Measurements from ENCODE around the gene TPH1.

TPH1 gene

DNA sequence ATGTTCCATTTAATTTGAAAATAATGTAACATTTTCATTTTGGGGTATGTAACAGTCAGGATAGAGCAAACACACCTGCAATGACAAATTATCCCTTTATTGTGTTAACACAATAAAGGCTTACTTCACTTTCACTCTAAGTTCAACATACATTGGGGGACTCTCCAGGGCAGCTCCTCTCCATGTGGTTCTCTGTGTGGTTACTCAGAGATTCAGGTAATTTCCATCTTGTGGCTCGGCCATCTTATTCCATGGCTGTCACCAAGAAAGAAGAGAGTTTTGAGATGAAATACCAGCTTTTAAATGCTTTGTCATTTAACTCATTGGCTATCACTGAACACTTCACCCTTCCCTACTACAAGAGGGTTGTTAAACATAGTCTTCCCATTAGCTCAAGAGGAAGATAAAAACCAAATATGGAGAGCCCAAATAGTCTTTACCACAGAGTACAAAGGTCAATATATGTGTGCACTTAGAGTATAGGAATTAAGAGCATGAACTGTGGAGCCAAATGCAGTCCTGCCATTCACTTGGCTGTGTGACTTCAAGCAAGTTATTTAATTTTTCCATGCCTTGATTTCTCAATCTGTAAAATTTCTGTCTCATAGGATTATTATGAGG lies 10.6 kb upstream of the TPH1 start:
- no peaks in the 10 kb centered on the region for H3K27me3 ChIP-seq
- TF ChIP-seq, protein P1, sequence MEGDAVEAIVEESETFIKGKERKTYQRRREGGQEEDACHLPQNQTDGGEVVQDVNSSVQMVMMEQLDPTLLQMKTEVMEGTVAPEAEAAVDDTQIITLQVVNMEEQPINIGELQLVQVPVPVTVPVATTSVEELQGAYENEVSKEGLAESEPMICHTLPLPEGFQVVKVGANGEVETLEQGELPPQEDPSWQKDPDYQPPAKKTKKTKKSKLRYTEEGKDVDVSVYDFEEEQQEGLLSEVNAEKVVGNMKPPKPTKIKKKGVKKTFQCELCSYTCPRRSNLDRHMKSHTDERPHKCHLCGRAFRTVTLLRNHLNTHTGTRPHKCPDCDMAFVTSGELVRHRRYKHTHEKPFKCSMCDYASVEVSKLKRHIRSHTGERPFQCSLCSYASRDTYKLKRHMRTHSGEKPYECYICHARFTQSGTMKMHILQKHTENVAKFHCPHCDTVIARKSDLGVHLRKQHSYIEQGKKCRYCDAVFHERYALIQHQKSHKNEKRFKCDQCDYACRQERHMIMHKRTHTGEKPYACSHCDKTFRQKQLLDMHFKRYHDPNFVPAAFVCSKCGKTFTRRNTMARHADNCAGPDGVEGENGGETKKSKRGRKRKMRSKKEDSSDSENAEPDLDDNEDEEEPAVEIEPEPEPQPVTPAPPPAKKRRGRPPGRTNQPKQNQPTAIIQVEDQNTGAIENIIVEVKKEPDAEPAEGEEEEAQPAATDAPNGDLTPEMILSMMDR (IDR thresholded peaks at IDR 0.05; ENCODE audit: low read depth, low read length) = no peak
- H3K9me3 ChIP-seq = no peaks in the 10 kb centered on the region
- no peak for DNase-seq
- H3K4me3 ChIP-seq (ENCODE audit: low read depth, low read length) = no peak overlapping the region
- no peaks in the 10 kb centered on the region for H3K36me3 ChIP-seq
- no peaks in the 10 kb centered on the region for H3K4me1 ChIP-seq

- Histone ChIP-seq H3K4me1 (no peaks in the 10 kb centered on the region), H3K9me3 (no peaks in the 10 kb centered on the region), H3K27me3 (no peaks in the 10 kb centered on the region), H3K4me3 (ENCODE audit: low read depth, low read length) (no peak overlapping the region), H3K36me3 (no peaks in the 10 kb centered on the region)
- no peak for DNase-seq
- TF ChIP-seq, protein P1 (IDR thresholded peaks at IDR 0.05; ENCODE audit: low read depth, low read length) = no peak
Observed at GRCh38 chr11:18054511-18055103, 8.5 kb upstream of the TPH1 start.

GRCh38 chr11:18050848-18051247 lies 4.8 kb upstream of the TPH1 start:
- no peaks in the 10 kb centered on the region for H3K36me3 ChIP-seq
- TF ChIP-seq, protein P1 (IDR thresholded peaks at IDR 0.05; ENCODE audit: low read depth, low read length) = no peak
- peaks cover 15% of the 10 kb centered on the region for H3K27me3 ChIP-seq
- no peaks in the 10 kb centered on the region for H3K4me1 ChIP-seq
- H3K4me3 ChIP-seq (ENCODE audit: low read depth, low read length) = no peak overlapping the region
- H3K9me3 ChIP-seq = no peaks in the 10 kb centered on the region
- no peak for DNase-seq

DNA sequence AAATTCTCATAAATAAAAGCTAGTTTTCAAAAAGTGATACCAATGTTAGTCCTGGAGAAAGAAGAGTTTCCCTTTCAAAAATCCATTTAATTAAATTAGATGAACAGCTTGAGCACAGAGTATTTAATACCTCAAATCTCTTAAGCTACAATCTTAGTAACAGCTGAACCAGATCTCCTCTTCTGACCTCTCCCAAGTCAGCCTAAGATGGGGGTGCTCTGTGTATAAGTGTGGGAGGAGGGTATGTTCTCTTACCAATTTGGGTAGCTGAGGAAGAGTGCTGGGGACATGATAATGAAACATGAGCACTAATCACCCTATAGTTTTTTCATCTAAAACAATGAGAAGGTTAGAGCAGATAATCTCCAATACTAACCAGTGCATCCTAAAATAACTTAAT lies 9.6 kb downstream of the TPH1 start:
- H3K27me3 ChIP-seq = no peaks in the 10 kb centered on the region
- no peaks in the 10 kb centered on the region for H3K9me3 ChIP-seq
- H3K36me3 ChIP-seq = no peaks in the 10 kb centered on the region
- TF ChIP-seq, protein P1 (IDR thresholded peaks at IDR 0.05; ENCODE audit: low read depth, low read length) = no peak
- H3K4me3 ChIP-seq (ENCODE audit: low read depth, low read length) = no peak overlapping the region
- H3K4me1 ChIP-seq = no peaks in the 10 kb centered on the region
- no peak for DNase-seq

GRCh38 chr11:18027475-18027874 lies 18.6 kb downstream of the TPH1 start:
- Histone ChIP-seq H3K9me3 (no peaks in the 10 kb centered on the region), H3K27me3 (no peaks in the 10 kb centered on the region), H3K36me3 (no peaks in the 10 kb centered on the region), H3K4me1 (no peaks in the 10 kb centered on the region), H3K4me3 (ENCODE audit: low read depth, low read length) (no peak overlapping the region)
- TF ChIP-seq, protein P1 (IDR thresholded peaks at IDR 0.05; ENCODE audit: low read depth, low read length) = no peak
- DNase-seq = no peak

DNA sequence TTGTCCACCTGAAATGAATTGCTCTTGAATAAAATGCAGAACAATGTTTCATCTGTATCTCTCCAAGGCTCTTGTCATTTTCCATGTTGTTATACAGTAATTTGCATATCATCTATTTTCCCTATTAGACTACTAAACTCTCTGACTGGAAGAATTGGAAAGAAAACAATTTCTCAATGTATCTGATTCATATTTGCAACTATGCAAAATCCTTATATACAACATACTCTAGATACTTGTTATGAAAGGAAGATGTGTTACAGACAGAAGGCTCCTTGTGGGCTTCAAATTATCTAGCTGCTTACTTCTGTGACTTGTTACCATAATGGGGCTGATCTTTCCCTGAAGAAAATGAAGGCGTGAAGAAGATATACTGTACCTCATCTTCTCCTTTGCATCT lies 23.6 kb downstream of the TPH1 start:
- no peaks in the 10 kb centered on the region for H3K36me3 ChIP-seq
- no peak for DNase-seq
- H3K27me3 ChIP-seq = no peaks in the 10 kb centered on the region
- no peak overlapping the region for H3K4me3 ChIP-seq (ENCODE audit: low read depth, low read length)
- H3K9me3 ChIP-seq = no peaks in the 10 kb centered on the region
- H3K4me1 ChIP-seq = no peaks in the 10 kb centered on the region
- TF ChIP-seq, protein P1 (IDR thresholded peaks at IDR 0.05; ENCODE audit: low read depth, low read length) = no peak

Measured in BE2C (cell line).